Loucy (cell line): ENCODE data around the gene P2RX1.

Experiments used
- H2AFZ ChIP-seq: fragments of 200-600 bp; sonication (generic); 2 replicates; pipeline ENCODE4 v1.6.0; 2016; ENCODE audit warnings: antibody characterized with exemption, mild to moderate bottlenecking, low read length, moderate library complexity
- H3F3A ChIP-seq: fragments of 200-600 bp; 2 replicates; pipeline ENCODE4 v1.6.0; 2016; ENCODE audit warnings: antibody characterized with exemption, low read depth, mild to moderate bottlenecking
- H3K27me3 ChIP-seq: fragments of 200-600 bp; sonication (generic); 2 replicates; pipeline ENCODE4 v1.6.1; 2014; ENCODE audit warnings: low read length, mild to moderate bottlenecking; ENCODE audit not compliant: insufficient read depth, poor library complexity, severe bottlenecking
- H3K36me3 ChIP-seq: fragments of 200-600 bp; sonication (generic); 2 replicates; pipeline ENCODE4 v1.6.1; 2016; ENCODE audit warnings: low read length; ENCODE audit not compliant: insufficient read depth
- H3K4me1 ChIP-seq: fragments of 200-600 bp; sonication (generic); 2 replicates; pipeline ENCODE4 v1.5.1; 2014; ENCODE audit warnings: low read length, mild to moderate bottlenecking; ENCODE audit not compliant: insufficient read depth, poor library complexity, severe bottlenecking
- H3K4me2 ChIP-seq: fragments of 200-600 bp; sonication (generic); 2 replicates; pipeline ENCODE4 v1.6.0; 2014; ENCODE audit warnings: antibody characterized with exemption, low read length, low read depth, mild to moderate bottlenecking; ENCODE audit not compliant: poor library complexity, severe bottlenecking
- H3K4me3 ChIP-seq: fragments of 200-600 bp; sonication (generic); 2 replicates; pipeline ENCODE4 v1.5.1; 2014; ENCODE audit warnings: low read length, mild to moderate bottlenecking, mixed read lengths; ENCODE audit not compliant: poor library complexity, severe bottlenecking
- H3K79me2 ChIP-seq: fragments of 200-600 bp; sonication (generic); 2 replicates; pipeline ENCODE4 v1.6.1; 2014; ENCODE audit warnings: low read length; ENCODE audit not compliant: insufficient read depth
- H3K9ac ChIP-seq: fragments of 200-600 bp; sonication (generic); 2 replicates; pipeline ENCODE4 v1.6.0; 2014; ENCODE audit warnings: mild to moderate bottlenecking, low read depth, low read length, moderate library complexity; ENCODE audit not compliant: poor library complexity, severe bottlenecking
- H3K9me2 ChIP-seq: fragments of 200-600 bp; sonication (generic); replicated peaks from 2 replicates; pipeline ENCODE4 v1.6.1; 2016; ENCODE audit warnings: low read depth, low read length, mixed read lengths
- H3K9me3 ChIP-seq: fragments of 200-600 bp; sonication (generic); 2 replicates; pipeline ENCODE4 v1.6.1; 2014; ENCODE audit warnings: mild to moderate bottlenecking, antibody characterized with exemption, low read length, low read depth; ENCODE audit not compliant: insufficient read depth
- H4K20me1 ChIP-seq: fragments of 200-600 bp; sonication (generic); 2 replicates; pipeline ENCODE4 v1.6.0; 2014; ENCODE audit warnings: antibody characterized with exemption, low read length, mild to moderate bottlenecking; ENCODE audit not compliant: insufficient read depth, poor library complexity, severe bottlenecking
- CTCF ChIP-seq: fragments of 200-600 bp; sonication (generic); conservative IDR thresholded peaks from 2 replicates; pipeline ENCODE4 v1.5.1; 2014; ENCODE audit warnings: mild to moderate bottlenecking, antibody characterized with exemption, low read length
- EZH2phosphoT487 ChIP-seq: fragments of 200-600 bp; IDR thresholded peaks from 2 replicates; pipeline ENCODE4 v1.6.1; 2018; ENCODE audit warnings: antibody characterized with exemption, mild to moderate bottlenecking, moderate library complexity, borderline replicate concordance

Gene P2RX1

DNA sequence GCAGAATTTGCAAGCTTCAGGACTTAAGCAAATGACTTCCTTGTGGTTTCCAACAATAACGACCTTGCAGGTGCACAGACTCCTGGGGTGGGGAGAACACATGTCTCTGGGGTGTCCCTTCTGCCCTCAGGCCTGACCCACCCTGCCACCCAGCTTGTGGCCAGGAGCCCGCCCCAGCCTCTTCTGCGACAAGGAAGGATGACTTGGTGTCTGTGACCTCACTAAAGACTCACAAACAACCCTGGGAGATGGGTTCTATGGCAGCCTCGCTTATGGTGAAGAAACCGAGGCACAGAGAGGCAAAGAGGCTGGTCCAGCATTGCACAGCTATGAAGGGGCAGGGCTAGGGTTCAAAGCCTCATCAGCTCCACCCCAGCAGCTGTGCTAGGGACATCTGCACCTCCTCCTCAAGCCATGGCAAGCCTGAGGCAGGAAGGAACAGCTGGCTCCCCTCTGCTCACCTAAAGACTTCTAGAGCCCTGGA lies 45.3 kb upstream of the P2RX1 start:
- H3K4me2 ChIP-seq: peak overlapping the region; percentile 98
- no peaks in the 10 kb centered on the region for H3K9me3 ChIP-seq
- H3K4me1 ChIP-seq: peaks cover 58% of the 10 kb centered on the region
- peaks cover 17% of the 10 kb centered on the region; the same call in 1 of the 2 replicates for H3K36me3 ChIP-seq
- peak overlapping the region; percentile 93 for H3K4me3 ChIP-seq
- H2AFZ ChIP-seq: no peak overlapping the region
- peaks cover 7% of the 10 kb centered on the region; the same call in 1 of the 2 replicates for H3F3A ChIP-seq
- no peaks in the 10 kb centered on the region for H3K27me3 ChIP-seq
- H3K79me2 ChIP-seq: peaks cover 70% of the 10 kb centered on the region
- H4K20me1 ChIP-seq: peaks cover 58% of the 10 kb centered on the region
- no peaks in the 10 kb centered on the region for H3K9me2 ChIP-seq
- peak overlapping the region; percentile 97 for H3K9ac ChIP-seq
- TF ChIP-seq EZH2phosphoT487: no peak
- no peak for TF ChIP-seq CTCF

DNA sequence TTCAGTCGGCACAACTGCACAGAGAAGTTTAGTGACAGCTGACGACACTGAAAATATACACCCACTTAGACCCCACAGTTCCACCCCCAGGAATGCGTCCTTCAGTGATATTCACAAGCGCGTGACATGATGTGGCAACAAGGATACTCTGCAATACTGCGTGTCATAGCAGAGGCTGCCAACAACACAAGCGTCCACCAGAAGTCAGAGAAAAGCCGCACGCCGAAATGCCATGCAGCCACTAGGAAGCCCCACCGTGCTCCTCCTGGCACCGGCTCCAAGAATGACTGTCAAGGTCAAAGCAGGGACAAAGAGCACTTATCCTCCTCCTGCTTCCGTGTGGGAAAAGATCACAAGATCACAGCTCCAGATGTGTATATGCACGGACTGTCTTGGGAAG lies 44.5 kb upstream of the P2RX1 start:
- H4K20me1 ChIP-seq: peaks cover 65% of the 10 kb centered on the region

DNA sequence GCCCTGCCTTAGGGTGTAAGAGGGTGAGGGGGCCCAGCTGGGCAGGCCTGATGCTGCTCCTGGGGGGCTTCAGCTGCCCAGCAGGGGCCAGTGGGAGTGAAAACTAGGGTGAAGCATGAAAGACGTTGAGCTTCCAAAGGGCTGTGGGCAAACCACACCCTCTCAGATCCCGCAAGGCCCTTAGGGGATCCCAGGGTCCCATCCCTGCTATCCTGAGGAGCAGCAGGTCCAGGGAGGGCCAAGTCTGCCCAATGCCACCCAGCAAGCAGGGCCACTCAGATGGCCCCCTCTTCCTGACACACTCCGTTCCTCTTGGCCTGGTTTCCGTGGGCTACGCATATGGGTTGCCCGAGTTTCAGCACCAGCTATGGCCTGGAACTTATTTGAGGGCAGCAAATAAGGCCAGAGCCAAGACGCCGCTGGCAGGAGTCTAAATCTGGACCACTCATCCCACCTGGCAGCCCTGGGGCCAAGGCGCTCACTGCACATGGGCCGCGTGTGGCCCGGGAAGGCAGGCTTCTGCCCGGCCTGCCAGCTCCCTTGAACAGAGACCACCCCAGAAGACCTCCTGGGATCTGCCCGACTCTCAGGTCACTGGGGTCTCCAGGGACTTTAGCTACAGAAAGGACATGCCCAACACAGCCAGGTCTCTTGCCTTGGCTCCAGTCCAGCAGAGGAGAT lies 43.8 kb upstream of the P2RX1 start:
- Histone ChIP-seq H3K27me3 (no peaks in the 10 kb centered on the region), H3F3A (0 out of 2 replicates have a peak, but pooled peaks cover 2% of the 10 kb centered on the region), H3K79me2 (peaks cover 85% of the 10 kb centered on the region), H3K9ac (peak overlapping the region; percentile 97), H2AFZ (no peak overlapping the region), H3K9me2 (no peaks in the 10 kb centered on the region), H4K20me1 (peaks cover 69% of the 10 kb centered on the region), H3K36me3 (peaks cover 19% of the 10 kb centered on the region; the same call in 1 of the 2 replicates), H3K9me3 (no peaks in the 10 kb centered on the region), H3K4me3 (peak overlapping the region; percentile 93), H3K4me2 (peak overlapping the region; percentile 98), H3K4me1 (peaks cover 58% of the 10 kb centered on the region)
- TF ChIP-seq EZH2phosphoT487: no peak
- no peak for TF ChIP-seq CTCF

More for the DNA sequence above, 44.5 kb upstream of the P2RX1 start:
- H3K4me2 ChIP-seq: peak overlapping the region; percentile 98
- H3K36me3 ChIP-seq: peaks cover 19% of the 10 kb centered on the region; the same call in 1 of the 2 replicates
- no peaks in the 10 kb centered on the region for H3K9me2 ChIP-seq
- H3K79me2 ChIP-seq: peaks cover 78% of the 10 kb centered on the region
- H3K9ac ChIP-seq: peak overlapping the region; percentile 97
- H3K27me3 ChIP-seq: no peaks in the 10 kb centered on the region
- H3K4me1 ChIP-seq: peaks cover 62% of the 10 kb centered on the region
- H3K4me3 ChIP-seq: peak overlapping the region; percentile 93
- TF ChIP-seq EZH2phosphoT487 (no peak), CTCF (no peak)
- H3K9me3 ChIP-seq: no peaks in the 10 kb centered on the region
- H2AFZ ChIP-seq: no peak overlapping the region
- H3F3A ChIP-seq: peaks cover 7% of the 10 kb centered on the region; the same call in 1 of the 2 replicates
